Stimulated activated CD8-positive, alpha-beta memory T cell treated with anti-CD3 and anti-CD28 coated beads, Interleukin-7, amount 100 ng/mL, for 4 hours (primary cell): ENCODE data around the gene C16orf89.
A peak's percentile ranks its signal among the peaks of the same experiment; 100 is the strongest.
"Not testable (repeated sequence)": the region's sequence is repeated elsewhere in the genome, so short reads cannot be mapped to it uniquely, and the experiment has no call there.

Experiments used
- DNase-seq, 2 donors: peaks; one replicate each; pipeline ENCODE4 v3.0.0-alpha.2; 2020; ENCODE audit warnings: low read depth in 2 of 2

Gene C16orf89, protein sequence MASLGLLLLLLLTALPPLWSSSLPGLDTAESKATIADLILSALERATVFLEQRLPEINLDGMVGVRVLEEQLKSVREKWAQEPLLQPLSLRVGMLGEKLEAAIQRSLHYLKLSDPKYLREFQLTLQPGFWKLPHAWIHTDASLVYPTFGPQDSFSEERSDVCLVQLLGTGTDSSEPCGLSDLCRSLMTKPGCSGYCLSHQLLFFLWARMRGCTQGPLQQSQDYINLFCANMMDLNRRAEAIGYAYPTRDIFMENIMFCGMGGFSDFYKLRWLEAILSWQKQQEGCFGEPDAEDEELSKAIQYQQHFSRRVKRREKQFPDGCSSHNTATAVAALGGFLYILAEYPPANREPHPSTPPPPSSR

DNA sequence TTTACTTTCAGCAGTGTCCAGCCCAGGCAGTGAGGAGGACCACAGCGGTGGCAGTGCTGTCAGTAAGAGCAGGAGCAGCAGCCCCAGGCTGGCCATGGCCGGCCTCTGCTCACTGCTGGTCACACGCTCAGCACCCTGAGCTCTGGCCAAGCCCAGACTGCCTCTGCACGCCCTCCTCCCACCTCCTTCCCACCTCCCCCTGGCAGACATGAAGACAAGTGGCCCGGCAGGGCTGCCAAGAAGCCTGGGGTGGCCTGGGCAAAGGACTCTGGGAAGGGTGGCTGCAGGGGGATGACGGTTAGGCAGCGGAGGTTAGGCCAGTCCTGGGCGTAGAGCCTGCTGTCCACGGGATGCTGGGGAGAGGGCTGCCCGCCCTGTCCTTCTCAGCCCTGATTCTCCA is at the start of gene C16orf89:
Gene C16orf89 (minus strand): TSS at position 144 of the 400 bp plus-strand sequence. CDS start 48 bp downstream, at position 96.
- DNase-seq = no peak

DNA sequence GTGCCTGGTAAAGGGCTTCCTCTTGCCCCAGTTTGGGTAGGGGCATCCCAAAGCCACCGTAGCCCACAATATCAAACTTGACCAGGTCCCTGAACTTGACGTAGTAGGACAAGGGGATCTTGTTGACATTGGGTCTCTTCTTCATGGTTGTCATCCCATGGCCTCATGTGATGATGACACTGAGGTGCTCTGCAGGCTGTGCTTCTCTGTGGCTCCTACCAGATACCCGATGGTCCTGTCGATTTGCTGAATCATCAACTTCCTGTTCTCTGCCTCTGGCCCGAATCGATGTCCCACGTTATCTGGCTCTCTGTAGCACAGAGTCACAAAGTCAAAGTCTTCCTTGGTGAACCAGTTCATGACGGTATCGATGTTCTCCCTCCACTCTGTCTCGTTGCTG is 45.2 kb upstream of the C16orf89 start:
- not testable (repeated sequence) for DNase-seq

GRCh38 chr16:5108505-5109158 is 42.9 kb upstream of the C16orf89 start:
- no peak for DNase-seq

- DNase-seq = not testable (repeated sequence)
Observed at GRCh38 chr16:5105039-5105438, 39.3 kb upstream of the C16orf89 start.

GRCh38 chr16:5103296-5104032 is 37.7 kb upstream of the C16orf89 start:
- not testable (repeated sequence) for DNase-seq

GRCh38 chr16:5099174-5099573 is 33.4 kb upstream of the C16orf89 start:
- DNase-seq = not testable (repeated sequence)

GRCh38 chr16:5098221-5099159 is 32.7 kb upstream of the C16orf89 start:
- peak; percentile 94 to 95 for DNase-seq

DNA sequence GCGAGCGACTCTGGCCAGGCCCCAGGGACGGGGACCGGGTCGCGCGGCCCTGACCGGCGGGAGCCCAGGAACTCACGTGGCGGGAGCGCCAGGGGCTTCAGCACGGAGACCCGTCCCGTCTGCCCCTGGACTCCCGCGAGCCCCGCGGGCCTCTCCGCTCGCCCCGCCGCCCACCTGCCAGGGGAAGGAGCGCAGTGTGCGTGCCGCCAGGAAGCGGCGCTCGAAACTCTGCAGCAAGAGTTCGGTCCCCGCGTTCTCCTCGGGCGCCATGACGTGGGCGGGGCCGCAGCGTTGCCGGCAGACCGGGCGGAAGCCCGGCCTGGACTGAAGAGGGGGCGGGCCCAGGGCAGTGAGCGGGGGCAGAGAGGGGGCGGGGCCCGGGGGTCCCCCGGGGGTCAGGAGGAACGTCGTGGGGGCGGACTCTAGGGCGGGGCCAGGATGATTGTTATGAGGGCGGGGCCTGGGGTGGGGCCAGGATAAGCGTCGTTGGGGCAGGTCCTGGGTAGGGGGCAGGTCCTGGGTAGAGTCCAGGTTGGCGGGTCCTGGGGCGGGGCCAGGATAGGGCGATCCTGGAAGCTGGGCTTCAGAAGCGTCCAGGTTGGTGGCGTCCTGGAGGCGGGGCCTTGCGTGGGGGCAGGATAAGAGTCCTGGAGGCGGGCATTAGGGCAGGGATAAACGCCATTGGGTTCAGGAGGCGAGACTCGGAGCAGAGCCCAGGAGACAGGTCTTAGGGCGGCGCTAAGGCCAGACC is 31.9 kb upstream of the C16orf89 start, which contains the start of gene EEF2KMT:
Gene EEF2KMT (minus strand): TSS at position 326 of the 751 bp plus-strand sequence. CDS start 56 bp downstream, at position 270.
- peak; percentile 86 to 89 for DNase-seq

DNA sequence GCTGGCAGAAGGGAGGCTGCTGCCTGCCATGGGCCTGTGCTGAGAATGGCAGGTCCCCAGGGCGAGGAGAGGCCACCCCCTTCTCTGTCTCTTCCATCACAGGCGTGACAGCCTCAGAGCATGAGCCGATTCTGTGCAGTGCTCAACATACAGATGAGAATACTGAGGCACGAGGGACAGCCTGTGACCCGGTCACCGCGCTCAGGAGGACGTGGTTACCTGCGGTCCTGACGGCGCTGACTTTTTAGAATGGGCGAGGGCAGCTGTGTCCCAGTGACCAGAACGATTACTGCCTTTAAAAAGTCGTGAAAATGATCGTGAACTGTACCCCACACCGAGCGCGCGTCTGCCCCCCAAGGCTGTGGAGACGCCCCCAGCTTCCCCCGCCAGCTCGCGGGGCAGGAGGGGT is 31.3 kb upstream of the C16orf89 start:
- DNase-seq = peak in 1 of 2 donors; percentile 16

- DNase-seq = not testable (repeated sequence)
Observed at GRCh38 chr16:5096437-5097060, 30.8 kb upstream of the C16orf89 start.

- DNase-seq = not testable (repeated sequence)
Observed at GRCh38 chr16:5095145-5095830, 29.5 kb upstream of the C16orf89 start.

- DNase-seq = not testable (repeated sequence)
Observed at GRCh38 chr16:5093746-5094145, 28.0 kb upstream of the C16orf89 start.

GRCh38 chr16:5093081-5093480 is 27.3 kb upstream of the C16orf89 start:
- not testable (repeated sequence) for DNase-seq

- DNase-seq = not testable (repeated sequence)
Observed at GRCh38 chr16:5090592-5090991, 24.8 kb upstream of the C16orf89 start.

DNA sequence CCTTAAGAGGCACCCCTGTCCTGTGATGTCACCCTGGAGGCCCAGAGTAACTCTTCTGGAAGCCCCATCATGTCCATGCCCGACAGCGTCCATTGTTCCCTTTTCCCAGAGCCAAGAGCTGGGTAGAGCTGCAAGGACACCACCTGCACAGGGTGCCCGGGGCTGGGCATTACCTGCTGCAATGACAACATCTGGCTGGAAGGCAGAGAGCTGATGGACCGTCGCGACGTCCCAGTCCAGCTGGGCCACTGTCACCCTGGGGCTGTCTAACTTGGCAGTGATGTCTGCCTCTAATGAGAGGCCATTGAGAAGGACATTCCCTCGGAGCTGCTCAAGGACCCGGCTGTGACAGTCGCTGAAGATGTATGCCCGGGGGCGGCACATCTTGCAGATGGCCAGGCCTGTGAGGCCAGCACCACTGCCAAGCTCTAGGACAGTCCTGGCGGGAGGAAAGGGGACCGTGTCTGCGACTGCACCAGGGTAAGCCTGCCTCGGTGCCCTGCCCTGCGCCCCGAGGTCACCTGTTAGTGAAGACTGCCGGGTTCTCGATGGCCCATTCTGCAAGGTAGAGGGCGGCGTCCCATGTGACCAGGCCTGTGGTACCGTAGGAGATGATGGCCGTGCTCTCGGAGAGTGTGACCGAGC is 24.3 kb upstream of the C16orf89 start:
- DNase-seq = not testable (repeated sequence)

- not testable (repeated sequence) for DNase-seq
Observed at GRCh38 chr16:5088936-5089335, 23.2 kb upstream of the C16orf89 start.

GRCh38 chr16:5088086-5088790 is 22.5 kb upstream of the C16orf89 start:
- DNase-seq = not testable (repeated sequence)

DNA sequence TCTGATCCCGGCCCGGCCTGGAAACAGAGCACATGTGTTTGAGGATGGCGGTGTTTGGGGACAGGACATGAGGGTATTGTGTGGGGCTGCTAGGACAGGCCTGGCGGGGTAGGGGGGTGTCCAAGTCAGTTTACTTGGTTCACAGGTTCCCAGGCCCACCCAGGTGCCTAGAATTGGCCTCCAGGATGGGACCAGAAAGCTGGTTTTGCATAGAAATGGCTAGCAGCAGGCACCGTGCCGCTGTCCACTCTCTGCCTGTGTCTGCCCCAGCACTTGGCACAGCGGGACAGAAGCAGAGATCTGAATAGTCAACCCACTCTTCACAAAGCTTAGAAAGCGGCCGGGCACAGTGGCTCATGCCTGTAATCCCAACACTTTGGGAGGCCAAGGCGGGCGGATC is 20.0 kb upstream of the C16orf89 start:
- DNase-seq = not testable (repeated sequence)
